Activated CD4-positive, CD25-positive, alpha-beta regulatory T cell treated with anti-CD3 and anti-CD28 coated beads, Interleukin-2, amount 50 U/mL, for 16 hours (primary cell): ENCODE data around the gene NLRC5.
"Not testable (repeated sequence)": the region's sequence is repeated elsewhere in the genome, so short reads cannot be mapped to it uniquely, and the experiment has no call there.

ENCODE experiments used
- DNase-seq: peaks from one replicate; pipeline ENCODE4 v3.0.0-alpha.2; 2020; ENCODE audit warnings: low read depth, low spot score

Gene NLRC5

GRCh38 chr16:56983211-56983751 lies 6.1 kb upstream of the NLRC5 start:
- DNase-seq: no peak

GRCh38 chr16:56984639-56985038 lies 4.7 kb upstream of the NLRC5 start:
- DNase-seq: no peak

GRCh38 chr16:56985288-56985961 lies 3.9 kb upstream of the NLRC5 start:
- no peak for DNase-seq

GRCh38 chr16:56985962-56986360 lies 3.4 kb upstream of the NLRC5 start:
- no peak for DNase-seq

GRCh38 chr16:56986361-56986760 lies 3.0 kb upstream of the NLRC5 start:
- DNase-seq: no peak

GRCh38 chr16:56986908-56987307 lies 2.4 kb upstream of the NLRC5 start:
- not testable (repeated sequence) for DNase-seq

- DNase-seq: no peak
Measured at GRCh38 chr16:56987692-56988091, 1.7 kb upstream of the NLRC5 start.

- no peak for DNase-seq
Measured at GRCh38 chr16:56988161-56988947, 1.0 kb upstream of the NLRC5 start.

- no peak for DNase-seq
Measured at GRCh38 chr16:56989988-56990387, 631 bp downstream of the NLRC5 start.

GRCh38 chr16:56990407-56991286 lies 1.3 kb downstream of the NLRC5 start:
- no peak for DNase-seq

- not testable (repeated sequence) for DNase-seq
Measured at GRCh38 chr16:56992431-56992830, 3.1 kb downstream of the NLRC5 start.

- no peak for DNase-seq
Measured at GRCh38 chr16:56993204-56993603, 3.8 kb downstream of the NLRC5 start.

- no peak for DNase-seq
Measured at GRCh38 chr16:56994311-56994710, 5.0 kb downstream of the NLRC5 start.

- no peak for DNase-seq
Measured at GRCh38 chr16:56995136-56995805, 5.9 kb downstream of the NLRC5 start.

- no peak for DNase-seq
Measured at GRCh38 chr16:56997264-56997663, 7.9 kb downstream of the NLRC5 start.

GRCh38 chr16:56997931-56998330 lies 8.6 kb downstream of the NLRC5 start:
- no peak for DNase-seq

GRCh38 chr16:56998352-56998751 lies 9.0 kb downstream of the NLRC5 start:
- DNase-seq: no peak

GRCh38 chr16:56998861-56999260 lies 9.5 kb downstream of the NLRC5 start:
- no peak for DNase-seq

- no peak for DNase-seq
Measured at GRCh38 chr16:56999409-57000270, 10.3 kb downstream of the NLRC5 start.

GRCh38 chr16:57000271-57001025 lies 11.1 kb downstream of the NLRC5 start:
- no peak for DNase-seq
